WTC11 (cell line): ENCODE measurements around the gene VPS8. TPM values are rescaled to one million over a fixed set of nuclear protein-coding genes. Genes with fewer than 3 reads are reported as not detected.
A peak's percentile ranks its signal among the peaks of the same experiment; 100 is the strongest.

Source experiments
- ATAC-seq: fragments of 200-7000 bp; cut with Tn5 transposase; 2 replicates; pipeline ENCODE4 v1.10.0; 2021; ENCODE audit warnings: mild to moderate bottlenecking, moderate library complexity
- CTCF ChIA-PET: fragments of 300-600 bp; sonication (Branson Sonifier 250); formaldehyde crosslinking; loops from one replicate; lab custom pipeline; 2021; ENCODE audit warnings: antibody characterized with exemption; lab: Charles Lee
- POLR2A ChIA-PET: fragments of 350-600 bp; sonication (Branson Sonifier 250); formaldehyde crosslinking; loops from one replicate; lab custom pipeline; 2021; ENCODE audit warnings: antibody characterized with exemption; lab: Charles Lee
- DNase-seq: peaks from one replicate; pipeline ENCODE4 v3.0.0; 2021; ENCODE audit warnings: low spot score
- H3K27ac Mint-ChIP-seq: 2 replicates; pipeline ENCODE4 v1.8.0; 2021; ENCODE audit warnings: mixed read lengths
- H3K27me3 Mint-ChIP-seq: 2 replicates; pipeline ENCODE4 v1.8.0; 2021; ENCODE audit warnings: low read depth, mild to moderate bottlenecking, moderate library complexity, mixed read lengths
- H3K36me3 Mint-ChIP-seq: 2 replicates; pipeline ENCODE4 v1.8.0; 2021; ENCODE audit warnings: mixed read lengths
- H3K4me1 Mint-ChIP-seq: 2 replicates; pipeline ENCODE4 v1.8.0; 2022; ENCODE audit warnings: mixed read lengths
- H3K4me3 Mint-ChIP-seq: 2 replicates; pipeline ENCODE4 v1.8.0; 2021; ENCODE audit warnings: mild to moderate bottlenecking, moderate library complexity, mixed read lengths
- H3K9me3 Mint-ChIP-seq: 2 replicates; pipeline ENCODE4 v1.8.0; 2021; ENCODE audit warnings: mixed read lengths
- ATF1 ChIP-seq: sonication (generic); formaldehyde crosslinking; IDR thresholded peaks from 2 replicates; pipeline ENCODE4 v1.8.1; 2023; ENCODE audit warnings: mild to moderate bottlenecking, moderate library complexity, missing genetic modification reagents
- ELF4 ChIP-seq: sonication (generic); formaldehyde crosslinking; IDR thresholded peaks from 2 replicates; pipeline ENCODE4 v1.8.1; 2022; ENCODE audit warnings: low read depth, mild to moderate bottlenecking, moderate library complexity, missing genetic modification reagents
- EMX1 ChIP-seq: fragments of 250-450 bp; sonication (Bioruptor Pico); IDR thresholded peaks from 2 replicates; pipeline ENCODE4 v1.8.0; 2021; ENCODE audit warnings: mild to moderate bottlenecking
- ESRRA ChIP-seq: sonication (generic); formaldehyde crosslinking; IDR thresholded peaks from 2 replicates; pipeline ENCODE4 v1.8.1; 2022; ENCODE audit warnings: mild to moderate bottlenecking, missing genetic modification reagents, borderline replicate concordance
- HMGA2 ChIP-seq: fragments of 250-450 bp; sonication (Bioruptor Pico); IDR thresholded peaks from 2 replicates; pipeline ENCODE4 v1.4.0; 2021; ENCODE audit warnings: mild to moderate bottlenecking, moderate library complexity
- MXD4 ChIP-seq: fragments of 250-450 bp; sonication (Bioruptor Pico); IDR thresholded peaks from 2 replicates; pipeline ENCODE4 v1.8.0; 2021; ENCODE audit warnings: mild to moderate bottlenecking, moderate library complexity, borderline replicate concordance
- NR2C2 ChIP-seq: sonication (generic); formaldehyde crosslinking; IDR thresholded peaks from 2 replicates; pipeline ENCODE4 v1.8.0; 2022; ENCODE audit warnings: mild to moderate bottlenecking, missing genetic modification reagents
- NR3C1 ChIP-seq: sonication (generic); formaldehyde crosslinking; conservative IDR thresholded peaks from 2 replicates; pipeline ENCODE4 v1.8.1; 2023; ENCODE audit warnings: low read depth, mild to moderate bottlenecking, missing genetic modification reagents
- TEAD4 ChIP-seq: sonication (generic); formaldehyde crosslinking; IDR thresholded peaks from 2 replicates; pipeline ENCODE4 v1.8.0; 2022; ENCODE audit warnings: mild to moderate bottlenecking, missing genetic modification reagents
- ZNF317 ChIP-seq: sonication (generic); formaldehyde crosslinking; IDR thresholded peaks from 2 replicates; pipeline ENCODE4 v1.8.1; 2023; ENCODE audit warnings: low read depth, mild to moderate bottlenecking, moderate library complexity, missing genetic modification reagents, borderline replicate concordance
- total RNA-seq: library from RNA; stranded (reverse); gene quantifications from 3 replicates; pipeline ENCODE4 v1.2.3, GENCODE V29; 2021
- TF ChIP-seq, protein P1 (sequence below): sonication (generic); formaldehyde crosslinking; IDR thresholded peaks from 2 replicates; pipeline ENCODE4 v1.8.0; 2022; ENCODE audit warnings: mild to moderate bottlenecking, missing genetic modification reagents
- TF ChIP-seq, protein P2 (sequence below): sonication (generic); formaldehyde crosslinking; IDR thresholded peaks from 2 replicates; pipeline ENCODE4 v1.8.0; 2023; ENCODE audit warnings: mild to moderate bottlenecking, missing genetic modification reagents
- TF ChIP-seq, protein P3 (sequence below): sonication (generic); formaldehyde crosslinking; IDR thresholded peaks from 2 replicates; pipeline ENCODE4 v1.8.1; 2022; ENCODE audit warnings: mild to moderate bottlenecking, missing genetic modification reagents, moderate library complexity, borderline replicate concordance
- TF ChIP-seq, protein P4 (sequence below): sonication (generic); formaldehyde crosslinking; IDR thresholded peaks from 2 replicates; pipeline ENCODE4 v1.8.1; 2023; ENCODE audit warnings: mild to moderate bottlenecking, missing genetic modification reagents
- TF ChIP-seq, protein P5 (sequence below): fragments of 200-600 bp; IDR thresholded peaks from 2 replicates; pipeline ENCODE4 v1.8.0; 2022; ENCODE audit warnings: antibody characterized with exemption
- TF ChIP-seq, protein P6 (sequence below): sonication (generic); formaldehyde crosslinking; IDR thresholded peaks from 2 replicates; pipeline ENCODE4 v1.8.1; 2023; ENCODE audit warnings: mild to moderate bottlenecking, missing genetic modification reagents, borderline replicate concordance
- TF ChIP-seq, protein P7 (sequence below): fragments of 250-450 bp; sonication (Bioruptor Pico); IDR thresholded peaks from 2 replicates; pipeline ENCODE4 v1.9.0; 2021; ENCODE audit warnings: mild to moderate bottlenecking

The VPS8 gene
- total RNA-seq, 1 experiment from 2014 or later, result 44.9 TPM

DNA sequence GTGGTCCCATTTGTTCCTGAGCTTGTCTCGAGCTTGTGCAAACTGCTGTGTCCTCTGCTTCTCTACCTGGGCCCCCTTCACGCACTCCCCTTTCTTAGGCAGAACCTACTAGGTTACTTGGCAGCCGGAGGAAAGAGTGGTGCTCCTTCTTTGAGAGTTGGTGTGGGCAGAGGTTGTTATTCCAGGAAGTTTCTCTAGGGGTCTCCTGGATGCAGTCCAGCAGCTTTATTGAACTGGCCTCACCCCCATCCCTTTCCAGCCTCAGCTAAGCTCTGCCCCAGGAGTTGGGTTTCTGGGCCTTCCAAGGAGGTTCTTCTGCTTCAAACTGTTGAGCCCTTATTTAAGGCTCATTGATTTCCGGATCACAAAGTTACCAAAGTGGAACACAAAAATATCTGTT lies 237.7 kb downstream of the VPS8 start:
- POLR2A ChIA-PET, result interaction anchor here (0.7 kb wide), 1 partner anchor 94 kb away, joined by 3 read pairs; no protein-coding TSS in a partner anchor
- peak; percentile 93 for ATAC-seq
- peaks cover 32% of the 10 kb centered on the region for H3K36me3 Mint-ChIP-seq
- no peak for DNase-seq
- no peaks in the 10 kb centered on the region for H3K9me3 Mint-ChIP-seq
- TF ChIP-seq NR2C2 (CRISPR knock-in tag) (no peak), TEAD4 (CRISPR knock-in tag) (no peak), ZNF317 (no peak), NR3C1 (no peak), ATF1 (CRISPR knock-in tag) (no peak), EMX1 (CRISPR knock-in tag) (no peak), ELF4 (CRISPR knock-in tag) (no peak), ESRRA (no peak)
- TF ChIP-seq, protein P1, sequence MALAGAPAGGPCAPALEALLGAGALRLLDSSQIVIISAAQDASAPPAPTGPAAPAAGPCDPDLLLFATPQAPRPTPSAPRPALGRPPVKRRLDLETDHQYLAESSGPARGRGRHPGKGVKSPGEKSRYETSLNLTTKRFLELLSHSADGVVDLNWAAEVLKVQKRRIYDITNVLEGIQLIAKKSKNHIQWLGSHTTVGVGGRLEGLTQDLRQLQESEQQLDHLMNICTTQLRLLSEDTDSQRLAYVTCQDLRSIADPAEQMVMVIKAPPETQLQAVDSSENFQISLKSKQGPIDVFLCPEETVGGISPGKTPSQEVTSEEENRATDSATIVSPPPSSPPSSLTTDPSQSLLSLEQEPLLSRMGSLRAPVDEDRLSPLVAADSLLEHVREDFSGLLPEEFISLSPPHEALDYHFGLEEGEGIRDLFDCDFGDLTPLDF (CRISPR knock-in tag), result no peak
- TF ChIP-seq, protein P2, sequence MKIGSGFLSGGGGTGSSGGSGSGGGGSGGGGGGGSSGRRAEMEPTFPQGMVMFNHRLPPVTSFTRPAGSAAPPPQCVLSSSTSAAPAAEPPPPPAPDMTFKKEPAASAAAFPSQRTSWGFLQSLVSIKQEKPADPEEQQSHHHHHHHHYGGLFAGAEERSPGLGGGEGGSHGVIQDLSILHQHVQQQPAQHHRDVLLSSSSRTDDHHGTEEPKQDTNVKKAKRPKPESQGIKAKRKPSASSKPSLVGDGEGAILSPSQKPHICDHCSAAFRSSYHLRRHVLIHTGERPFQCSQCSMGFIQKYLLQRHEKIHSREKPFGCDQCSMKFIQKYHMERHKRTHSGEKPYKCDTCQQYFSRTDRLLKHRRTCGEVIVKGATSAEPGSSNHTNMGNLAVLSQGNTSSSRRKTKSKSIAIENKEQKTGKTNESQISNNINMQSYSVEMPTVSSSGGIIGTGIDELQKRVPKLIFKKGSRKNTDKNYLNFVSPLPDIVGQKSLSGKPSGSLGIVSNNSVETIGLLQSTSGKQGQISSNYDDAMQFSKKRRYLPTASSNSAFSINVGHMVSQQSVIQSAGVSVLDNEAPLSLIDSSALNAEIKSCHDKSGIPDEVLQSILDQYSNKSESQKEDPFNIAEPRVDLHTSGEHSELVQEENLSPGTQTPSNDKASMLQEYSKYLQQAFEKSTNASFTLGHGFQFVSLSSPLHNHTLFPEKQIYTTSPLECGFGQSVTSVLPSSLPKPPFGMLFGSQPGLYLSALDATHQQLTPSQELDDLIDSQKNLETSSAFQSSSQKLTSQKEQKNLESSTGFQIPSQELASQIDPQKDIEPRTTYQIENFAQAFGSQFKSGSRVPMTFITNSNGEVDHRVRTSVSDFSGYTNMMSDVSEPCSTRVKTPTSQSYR, result no peak
- TF ChIP-seq, protein P3, sequence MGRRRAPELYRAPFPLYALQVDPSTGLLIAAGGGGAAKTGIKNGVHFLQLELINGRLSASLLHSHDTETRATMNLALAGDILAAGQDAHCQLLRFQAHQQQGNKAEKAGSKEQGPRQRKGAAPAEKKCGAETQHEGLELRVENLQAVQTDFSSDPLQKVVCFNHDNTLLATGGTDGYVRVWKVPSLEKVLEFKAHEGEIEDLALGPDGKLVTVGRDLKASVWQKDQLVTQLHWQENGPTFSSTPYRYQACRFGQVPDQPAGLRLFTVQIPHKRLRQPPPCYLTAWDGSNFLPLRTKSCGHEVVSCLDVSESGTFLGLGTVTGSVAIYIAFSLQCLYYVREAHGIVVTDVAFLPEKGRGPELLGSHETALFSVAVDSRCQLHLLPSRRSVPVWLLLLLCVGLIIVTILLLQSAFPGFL (CRISPR knock-in tag), result no peak
- TF ChIP-seq, protein P4, sequence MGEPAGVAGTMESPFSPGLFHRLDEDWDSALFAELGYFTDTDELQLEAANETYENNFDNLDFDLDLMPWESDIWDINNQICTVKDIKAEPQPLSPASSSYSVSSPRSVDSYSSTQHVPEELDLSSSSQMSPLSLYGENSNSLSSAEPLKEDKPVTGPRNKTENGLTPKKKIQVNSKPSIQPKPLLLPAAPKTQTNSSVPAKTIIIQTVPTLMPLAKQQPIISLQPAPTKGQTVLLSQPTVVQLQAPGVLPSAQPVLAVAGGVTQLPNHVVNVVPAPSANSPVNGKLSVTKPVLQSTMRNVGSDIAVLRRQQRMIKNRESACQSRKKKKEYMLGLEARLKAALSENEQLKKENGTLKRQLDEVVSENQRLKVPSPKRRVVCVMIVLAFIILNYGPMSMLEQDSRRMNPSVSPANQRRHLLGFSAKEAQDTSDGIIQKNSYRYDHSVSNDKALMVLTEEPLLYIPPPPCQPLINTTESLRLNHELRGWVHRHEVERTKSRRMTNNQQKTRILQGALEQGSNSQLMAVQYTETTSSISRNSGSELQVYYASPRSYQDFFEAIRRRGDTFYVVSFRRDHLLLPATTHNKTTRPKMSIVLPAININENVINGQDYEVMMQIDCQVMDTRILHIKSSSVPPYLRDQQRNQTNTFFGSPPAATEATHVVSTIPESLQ (CRISPR knock-in tag), result no peak
- TF ChIP-seq, protein P5, sequence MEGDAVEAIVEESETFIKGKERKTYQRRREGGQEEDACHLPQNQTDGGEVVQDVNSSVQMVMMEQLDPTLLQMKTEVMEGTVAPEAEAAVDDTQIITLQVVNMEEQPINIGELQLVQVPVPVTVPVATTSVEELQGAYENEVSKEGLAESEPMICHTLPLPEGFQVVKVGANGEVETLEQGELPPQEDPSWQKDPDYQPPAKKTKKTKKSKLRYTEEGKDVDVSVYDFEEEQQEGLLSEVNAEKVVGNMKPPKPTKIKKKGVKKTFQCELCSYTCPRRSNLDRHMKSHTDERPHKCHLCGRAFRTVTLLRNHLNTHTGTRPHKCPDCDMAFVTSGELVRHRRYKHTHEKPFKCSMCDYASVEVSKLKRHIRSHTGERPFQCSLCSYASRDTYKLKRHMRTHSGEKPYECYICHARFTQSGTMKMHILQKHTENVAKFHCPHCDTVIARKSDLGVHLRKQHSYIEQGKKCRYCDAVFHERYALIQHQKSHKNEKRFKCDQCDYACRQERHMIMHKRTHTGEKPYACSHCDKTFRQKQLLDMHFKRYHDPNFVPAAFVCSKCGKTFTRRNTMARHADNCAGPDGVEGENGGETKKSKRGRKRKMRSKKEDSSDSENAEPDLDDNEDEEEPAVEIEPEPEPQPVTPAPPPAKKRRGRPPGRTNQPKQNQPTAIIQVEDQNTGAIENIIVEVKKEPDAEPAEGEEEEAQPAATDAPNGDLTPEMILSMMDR, result no peak; the same call in 1 of the 2 replicates
- H3K27me3 Mint-ChIP-seq, result no peaks in the 10 kb centered on the region
- H3K4me3 Mint-ChIP-seq, result no peak overlapping the region
- no peak overlapping the region for H3K27ac Mint-ChIP-seq
- H3K4me1 Mint-ChIP-seq, result peaks cover 7% of the 10 kb centered on the region
- CTCF ChIA-PET, result interaction anchor here (0.7 to 1.5 kb wide), 4 partner anchors 21 to 175 kb away, joined by 3 to 9 read pairs (median 6); no protein-coding TSS in a partner anchor

DNA sequence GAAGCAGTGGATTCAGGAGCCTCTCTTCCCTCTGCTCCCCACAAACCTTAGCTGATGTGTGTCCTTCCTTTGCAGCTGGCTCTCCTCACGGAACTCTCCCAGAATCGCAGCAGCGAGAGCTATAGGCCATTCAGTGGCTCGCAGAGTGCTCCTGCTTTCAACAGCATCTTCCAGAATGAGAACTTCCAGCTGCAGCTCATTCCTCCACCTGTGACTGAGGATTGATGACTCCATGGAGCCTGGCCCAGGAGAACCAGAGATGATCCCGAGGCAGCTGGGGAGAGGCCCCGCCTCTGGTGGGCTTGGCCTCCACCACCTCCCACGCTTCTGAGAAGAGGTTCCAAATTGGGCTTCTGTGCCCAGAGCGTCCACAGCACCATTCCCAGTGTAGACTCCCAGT lies 239.8 kb downstream of the VPS8 start:
- no peak for DNase-seq
- Mint-ChIP-seq H3K36me3 (peaks cover 43% of the 10 kb centered on the region), H3K27me3 (no peaks in the 10 kb centered on the region; the same call in 1 of the 2 replicates), H3K4me3 (no peak overlapping the region), H3K9me3 (peaks cover 12% of the 10 kb centered on the region), H3K27ac (no peak overlapping the region), H3K4me1 (no peaks in the 10 kb centered on the region)
- ChIA-PET CTCF (interaction anchor here (1.0 to 1.5 kb wide), 2 partner anchors 18 to 218 kb away, joined by 3 read pairs; no protein-coding TSS in a partner anchor), POLR2A (no interaction called here)
- TF ChIP-seq, protein P6, sequence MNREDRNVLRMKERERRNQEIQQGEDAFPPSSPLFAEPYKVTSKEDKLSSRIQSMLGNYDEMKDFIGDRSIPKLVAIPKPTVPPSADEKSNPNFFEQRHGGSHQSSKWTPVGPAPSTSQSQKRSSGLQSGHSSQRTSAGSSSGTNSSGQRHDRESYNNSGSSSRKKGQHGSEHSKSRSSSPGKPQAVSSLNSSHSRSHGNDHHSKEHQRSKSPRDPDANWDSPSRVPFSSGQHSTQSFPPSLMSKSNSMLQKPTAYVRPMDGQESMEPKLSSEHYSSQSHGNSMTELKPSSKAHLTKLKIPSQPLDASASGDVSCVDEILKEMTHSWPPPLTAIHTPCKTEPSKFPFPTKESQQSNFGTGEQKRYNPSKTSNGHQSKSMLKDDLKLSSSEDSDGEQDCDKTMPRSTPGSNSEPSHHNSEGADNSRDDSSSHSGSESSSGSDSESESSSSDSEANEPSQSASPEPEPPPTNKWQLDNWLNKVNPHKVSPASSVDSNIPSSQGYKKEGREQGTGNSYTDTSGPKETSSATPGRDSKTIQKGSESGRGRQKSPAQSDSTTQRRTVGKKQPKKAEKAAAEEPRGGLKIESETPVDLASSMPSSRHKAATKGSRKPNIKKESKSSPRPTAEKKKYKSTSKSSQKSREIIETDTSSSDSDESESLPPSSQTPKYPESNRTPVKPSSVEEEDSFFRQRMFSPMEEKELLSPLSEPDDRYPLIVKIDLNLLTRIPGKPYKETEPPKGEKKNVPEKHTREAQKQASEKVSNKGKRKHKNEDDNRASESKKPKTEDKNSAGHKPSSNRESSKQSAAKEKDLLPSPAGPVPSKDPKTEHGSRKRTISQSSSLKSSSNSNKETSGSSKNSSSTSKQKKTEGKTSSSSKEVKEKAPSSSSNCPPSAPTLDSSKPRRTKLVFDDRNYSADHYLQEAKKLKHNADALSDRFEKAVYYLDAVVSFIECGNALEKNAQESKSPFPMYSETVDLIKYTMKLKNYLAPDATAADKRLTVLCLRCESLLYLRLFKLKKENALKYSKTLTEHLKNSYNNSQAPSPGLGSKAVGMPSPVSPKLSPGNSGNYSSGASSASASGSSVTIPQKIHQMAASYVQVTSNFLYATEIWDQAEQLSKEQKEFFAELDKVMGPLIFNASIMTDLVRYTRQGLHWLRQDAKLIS, result no peak
- TF ChIP-seq NR2C2 (CRISPR knock-in tag) (no peak), MXD4 (CRISPR knock-in tag) (no peak), HMGA2 (no peak), ATF1 (CRISPR knock-in tag) (no peak), ESRRA (no peak)
- TF ChIP-seq, protein P7, sequence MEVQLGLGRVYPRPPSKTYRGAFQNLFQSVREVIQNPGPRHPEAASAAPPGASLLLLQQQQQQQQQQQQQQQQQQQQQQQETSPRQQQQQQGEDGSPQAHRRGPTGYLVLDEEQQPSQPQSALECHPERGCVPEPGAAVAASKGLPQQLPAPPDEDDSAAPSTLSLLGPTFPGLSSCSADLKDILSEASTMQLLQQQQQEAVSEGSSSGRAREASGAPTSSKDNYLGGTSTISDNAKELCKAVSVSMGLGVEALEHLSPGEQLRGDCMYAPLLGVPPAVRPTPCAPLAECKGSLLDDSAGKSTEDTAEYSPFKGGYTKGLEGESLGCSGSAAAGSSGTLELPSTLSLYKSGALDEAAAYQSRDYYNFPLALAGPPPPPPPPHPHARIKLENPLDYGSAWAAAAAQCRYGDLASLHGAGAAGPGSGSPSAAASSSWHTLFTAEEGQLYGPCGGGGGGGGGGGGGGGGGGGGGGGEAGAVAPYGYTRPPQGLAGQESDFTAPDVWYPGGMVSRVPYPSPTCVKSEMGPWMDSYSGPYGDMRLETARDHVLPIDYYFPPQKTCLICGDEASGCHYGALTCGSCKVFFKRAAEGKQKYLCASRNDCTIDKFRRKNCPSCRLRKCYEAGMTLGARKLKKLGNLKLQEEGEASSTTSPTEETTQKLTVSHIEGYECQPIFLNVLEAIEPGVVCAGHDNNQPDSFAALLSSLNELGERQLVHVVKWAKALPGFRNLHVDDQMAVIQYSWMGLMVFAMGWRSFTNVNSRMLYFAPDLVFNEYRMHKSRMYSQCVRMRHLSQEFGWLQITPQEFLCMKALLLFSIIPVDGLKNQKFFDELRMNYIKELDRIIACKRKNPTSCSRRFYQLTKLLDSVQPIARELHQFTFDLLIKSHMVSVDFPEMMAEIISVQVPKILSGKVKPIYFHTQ (CRISPR knock-in tag), result no peak
- no peak for ATAC-seq
